Ovary (tissue), 9 donors: Measurements from ENCODE around the gene UBE2D3. TPM values are rescaled to one million over a fixed set of nuclear protein-coding genes. Genes with fewer than 3 reads are reported as not detected.

Experiments
- DNase-seq, 5 donors: peaks; one replicate each; pipeline ENCODE4 v3.0.0-alpha.2; 2019 to 2020
- H3K27ac ChIP-seq, 2 donors: fragments of 200-600 bp; one replicate each; pipeline versions ENCODE4 v1.5.1 to v1.8.0; 2019 to 2022
- H3K27me3 ChIP-seq: fragments of 200-600 bp; one replicate; pipeline ENCODE4 v1.8.0; 2022
- H3K36me3 ChIP-seq: fragments of 200-600 bp; sonication (generic); one replicate; pipeline ENCODE4 v1.5.1; 2019
- H3K4me1 ChIP-seq: one replicate; pipeline ENCODE4 v1.8.1; 2013; ENCODE audit warnings: mild to moderate bottlenecking, moderate library complexity; ENCODE audit not compliant: insufficient read depth
- H3K4me3 ChIP-seq: fragments of 200-600 bp; sonication (generic); one replicate; pipeline ENCODE4 v1.5.1; 2017
- H3K9me3 ChIP-seq, 2 donors: fragments of 200-600 bp in 1 of 2; sonication (generic) in 1 of 2; one replicate each; pipeline versions ENCODE4 v1.5.1 to v1.8.1; 2013 to 2019; ENCODE audit warnings: mild to moderate bottlenecking in 1 of 2, moderate library complexity in 1 of 2
- CTCF ChIP-seq, 3 donors: fragments of 450-650 bp in 2 of 3; fragments of 200-600 bp in 1 of 3; IDR thresholded peaks; one replicate each; pipeline versions ENCODE4 v1.5.1 to v1.8.0; 2016 to 2022; ENCODE audit warnings: antibody characterized with exemption in 3 of 3, mild to moderate bottlenecking in 1 of 3
- EP300 ChIP-seq: sonication (generic); formaldehyde crosslinking; IDR thresholded peaks from one replicate; pipeline ENCODE4 v1.6.1; 2017; ENCODE audit warnings: antibody characterized with exemption
- POLR2A ChIP-seq: fragments of 450-650 bp; IDR thresholded peaks from one replicate; pipeline ENCODE4 v1.6.1; 2017; ENCODE audit warnings: antibody characterized with exemption, mild to moderate bottlenecking, moderate library complexity
- WGBS, 3 donors: extraction: QIAGEN DNeasy Blood & Tissue Kit in 1 of 3; methylation state at CpG; one replicate each; pipeline versions ENCODE4 v1.1.5 to v1.1.7; 2013 to 2017; 5-methylcytosine and 5-hydroxymethylcytosine counted together
- intact Hi-C, 4 donors: fragments of 100-400 bp; cut with DNase I; formaldehyde crosslinking; loops; one replicate each; pipeline versions ENCODE4 v1.11.0 to v1.15.1; 2022 to 2023
- polyA plus RNA-seq, 2 donors: library from polyadenylated mRNA; stranded (reverse); fragments of 200-250 nt in 1 of 2; fragments of 350-450 nt in 1 of 2; fragmentation: Illumina TruSeq in 1 of 2; extraction: RNeasy Lipid Tissue Mini Kit (QIAGEN cat#74804) in 1 of 2; gene quantifications; one replicate each; pipeline ENCODE4 v1.2.3, GENCODE V29; 2013 to 2014
- total RNA-seq, 7 donors: library from RNA; depleted of rRNA in 2 of 7; stranded (reverse); fragments of >200 nt in 2 of 7; fragmentation: NEBNext Ultra II Directional in 3 of 7; extraction: Animal tissue kit (Norgen Biotek cat#: 25700) in 3 of 7; gene quantifications; one replicate each; pipeline versions ENCODE4 v1.1.0 to v1.2.4, GENCODE V29; 2016 to 2023
- donor health status: DM: no; HTN: no; CAD: no; lungs with moderate emphysema.
- donor health status: DM: no; HTN: no; CAD: no.
- donor health status: Bipolar disorder and iron deficiency.
- donor health status: DM: yes; HTN: yes; CAD: no.
- donor health status: DM: no; HTN: no; CAD: no.
- donor health status: DM: yes; HTN: yes; CAD: no.

The UBE2D3 gene
- total and polyA plus RNA-seq, 9 donors: 163 to 347 (median 258) TPM

GRCh38 chr4:102792361-102792936, 34.9 kb downstream of the UBE2D3 start:
- WGBS, 3 donors: 78 to 83% (median 83%) methylated on average over 2 of the region's 2 CpGs
- H3K27me3 ChIP-seq: no peaks in the 10 kb centered on the region
- no peaks in the 10 kb centered on the region for H3K4me1 ChIP-seq
- H3K9me3 ChIP-seq: no peaks in the 10 kb centered on the region
- no peak overlapping the region for H3K27ac ChIP-seq
- no peak overlapping the region for H3K4me3 ChIP-seq
- no peak for DNase-seq
- H3K36me3 ChIP-seq: no peaks in the 10 kb centered on the region
- TF ChIP-seq POLR2A: no peak
- no peak for TF ChIP-seq EP300
- TF ChIP-seq CTCF (IDR thresholded peaks at IDR 0.05): no peak
- intact Hi-C loops: no loop called here

DNA sequence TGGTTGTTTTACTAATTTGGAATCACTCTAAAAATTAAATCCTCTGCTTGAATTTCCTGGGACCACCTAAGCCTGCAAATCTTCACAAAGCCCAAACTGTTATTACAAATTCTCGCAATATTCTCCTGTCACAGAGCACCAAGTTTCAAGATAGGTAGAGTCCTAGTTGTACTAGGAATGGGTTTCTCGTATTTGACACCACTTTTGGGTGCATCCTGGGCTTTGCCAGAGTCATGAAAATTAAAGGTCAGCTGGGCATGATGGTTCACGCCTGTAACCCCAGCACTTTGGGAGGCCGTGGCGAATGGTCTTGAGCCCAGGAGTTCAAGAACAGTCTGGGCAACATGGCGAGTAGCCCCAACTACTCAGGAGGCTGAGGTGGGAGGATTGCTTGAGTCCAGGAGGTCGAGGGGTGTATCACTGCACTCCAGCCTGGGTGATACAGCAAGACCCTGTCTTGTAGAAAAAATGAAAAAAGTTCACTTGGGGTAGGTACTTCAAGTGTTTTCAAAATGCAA, 36.0 kb downstream of the UBE2D3 start:
- WGBS, 3 donors: 83 to 98% (median 88%) methylated on average over 7 of the region's 7 CpGs
- intact Hi-C loops: no loop called here
- Histone ChIP-seq H3K36me3 (no peaks in the 10 kb centered on the region), H3K4me3 (no peak overlapping the region), H3K9me3 (no peaks in the 10 kb centered on the region), H3K27me3 (no peaks in the 10 kb centered on the region), H3K4me1 (no peaks in the 10 kb centered on the region), H3K27ac (no peak overlapping the region)
- no peak for TF ChIP-seq EP300
- no peak for TF ChIP-seq POLR2A
- no peak for TF ChIP-seq CTCF (IDR thresholded peaks at IDR 0.05)
- DNase-seq: no peak

GRCh38 chr4:102789317-102789717, 38.0 kb downstream of the UBE2D3 start:
- Histone ChIP-seq H3K27ac (no peak overlapping the region), H3K27me3 (no peaks in the 10 kb centered on the region), H3K4me3 (no peak overlapping the region), H3K9me3 (no peaks in the 10 kb centered on the region), H3K36me3 (no peaks in the 10 kb centered on the region), H3K4me1 (no peaks in the 10 kb centered on the region)
- 67 to 77% (median 68%) methylated on average over 3 of the region's 3 CpGs for whole genome bisulfite sequencing, 3 donors
- no peak for TF ChIP-seq EP300
- no peak for TF ChIP-seq POLR2A
- no peak for TF ChIP-seq CTCF (IDR thresholded peaks at IDR 0.05)
- DNase-seq: no peak
- intact Hi-C loops: no loop called here

DNA sequence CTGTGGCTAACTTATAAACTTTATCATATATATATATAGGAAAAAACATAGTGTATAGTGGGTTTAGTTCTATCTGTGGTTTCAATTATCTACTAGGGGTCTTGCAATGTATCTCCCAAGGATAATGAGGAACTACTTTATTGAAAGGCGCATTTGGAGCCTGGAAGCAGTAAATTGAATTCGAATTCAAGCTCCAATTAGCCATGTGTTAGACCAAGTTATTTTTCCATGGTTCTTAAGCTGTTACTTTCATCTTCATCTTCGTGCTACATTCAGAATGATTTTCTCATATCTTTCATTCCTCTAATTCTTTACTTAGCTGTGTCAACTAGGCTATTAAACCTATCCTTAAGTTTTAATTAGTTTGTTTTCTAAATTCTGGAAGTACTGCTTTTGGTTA, 39.4 kb downstream of the UBE2D3 start:
- Histone ChIP-seq H3K4me3 (no peak overlapping the region), H3K36me3 (no peaks in the 10 kb centered on the region), H3K4me1 (no peaks in the 10 kb centered on the region), H3K9me3 (no peaks in the 10 kb centered on the region), H3K27me3 (no peaks in the 10 kb centered on the region), H3K27ac (no peak overlapping the region)
- DNase-seq: no peak
- intact Hi-C loops: no loop called here
- WGBS, 3 donors: 93 to 96% (median 94%) methylated on average over 3 of the region's 3 CpGs
- TF ChIP-seq CTCF (IDR thresholded peaks at IDR 0.05): no peak
- no peak for TF ChIP-seq POLR2A
- TF ChIP-seq EP300: no peak
